Colonic mucosa (tissue), 4 donors: ENCODE measurements around the gene PIK3IP1. TPM values are rescaled to one million over a fixed set of nuclear protein-coding genes. Genes with fewer than 3 reads are reported as not detected.

Experiments used
- DNase-seq: peaks from one replicate; pipeline ENCODE4 v3.0.0-alpha.2; 2020
- H3K27ac ChIP-seq: fragments of 200-600 bp; one replicate; pipeline ENCODE4 v1.8.0; 2021
- H3K27me3 ChIP-seq: fragments of 200-600 bp; one replicate; pipeline ENCODE4 v1.8.0; 2021
- H3K36me3 ChIP-seq: fragments of 200-600 bp; one replicate; pipeline ENCODE4 v1.8.0; 2021
- H3K4me1 ChIP-seq: fragments of 200-600 bp; one replicate; pipeline ENCODE4 v1.8.0; 2021; ENCODE audit warnings: mild to moderate bottlenecking
- H3K4me3 ChIP-seq: fragments of 200-600 bp; one replicate; pipeline ENCODE4 v1.8.0; 2021
- H3K9ac ChIP-seq, 2 donors: one replicate each; pipeline ENCODE4 v1.7.0; 2013; ENCODE audit warnings: control low read depth in 2 of 2, low read depth in 2 of 2, low read length in 2 of 2
- H3K9me3 ChIP-seq: fragments of 200-600 bp; one replicate; pipeline ENCODE4 v1.8.0; 2021
- intact Hi-C: fragments of 100-400 bp; cut with DNase I; formaldehyde crosslinking; loops from one replicate; pipeline ENCODE4 v1.14.1; 2022
- total RNA-seq, 2 donors: library from RNA; stranded (reverse); fragmentation: NEBNext Ultra II Directional in 1 of 2; extraction: Animal tissue kit (Norgen Biotek cat#: 25700) in 1 of 2; gene quantifications; one replicate each; pipeline ENCODE4 v1.2.1, GENCODE V29; 2021
- TF ChIP-seq, protein P1 (sequence below): fragments of 200-600 bp; IDR thresholded peaks from one replicate; pipeline ENCODE4 v1.8.0; 2022; ENCODE audit warnings: antibody characterized with exemption, mild to moderate bottlenecking
- donor health status: healthy.
- donor health status: DM: no; HTN: no; CAD: no.
- donor health status: DM: no; HTN: no; CAD: no.

The PIK3IP1 gene
- total RNA-seq, 2 donors from 2014 or later = 8.4 to 15.1 TPM

- H3K4me1 ChIP-seq = no peaks in the 10 kb centered on the region
Observed at GRCh38 chr22:31277741-31278140, 14.5 kb downstream of the PIK3IP1 start.

DNA sequence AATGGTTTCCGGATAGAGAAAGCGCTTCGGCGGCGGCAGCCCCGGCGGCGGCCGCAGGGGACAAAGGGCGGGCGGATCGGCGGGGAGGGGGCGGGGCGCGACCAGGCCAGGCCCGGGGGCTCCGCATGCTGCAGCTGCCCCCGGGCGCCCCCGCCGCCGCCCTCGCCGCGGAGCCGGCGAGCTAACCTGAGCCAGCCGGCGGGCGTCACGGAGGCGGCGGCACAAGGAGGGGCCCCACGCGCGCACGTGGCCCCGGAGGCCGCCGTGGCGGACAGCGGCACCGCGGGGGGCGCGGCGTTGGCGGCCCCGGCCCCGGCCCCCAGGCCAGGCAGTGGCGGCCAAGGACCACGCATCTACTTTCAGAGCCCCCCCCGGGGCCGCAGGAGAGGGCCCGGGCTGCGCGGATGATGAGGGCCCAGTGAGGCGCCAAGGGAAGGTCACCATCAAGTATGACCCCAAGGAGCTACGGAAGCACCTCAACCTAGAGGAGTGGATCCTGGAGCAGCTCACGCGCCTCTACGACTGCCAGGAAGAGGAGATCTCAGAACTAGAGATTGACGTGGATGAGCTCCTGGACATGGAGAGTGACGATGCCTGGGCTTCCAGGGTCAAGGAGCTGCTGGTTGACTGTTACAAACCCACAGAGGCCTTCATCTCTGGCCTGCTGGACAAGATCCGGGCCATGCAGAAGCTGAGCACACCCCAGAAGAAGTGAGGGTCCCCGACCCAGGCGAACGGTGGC, 15.7 kb downstream of the PIK3IP1 start:
- Histone ChIP-seq H3K4me3 (no peak overlapping the region), H3K4me1 (no peaks in the 10 kb centered on the region), H3K9ac (no peak overlapping the region), H3K27me3 (no peaks in the 10 kb centered on the region), H3K9me3 (no peaks in the 10 kb centered on the region), H3K27ac (no peak overlapping the region), H3K36me3 (peaks cover 24% of the 10 kb centered on the region)
- TF ChIP-seq, protein P1, sequence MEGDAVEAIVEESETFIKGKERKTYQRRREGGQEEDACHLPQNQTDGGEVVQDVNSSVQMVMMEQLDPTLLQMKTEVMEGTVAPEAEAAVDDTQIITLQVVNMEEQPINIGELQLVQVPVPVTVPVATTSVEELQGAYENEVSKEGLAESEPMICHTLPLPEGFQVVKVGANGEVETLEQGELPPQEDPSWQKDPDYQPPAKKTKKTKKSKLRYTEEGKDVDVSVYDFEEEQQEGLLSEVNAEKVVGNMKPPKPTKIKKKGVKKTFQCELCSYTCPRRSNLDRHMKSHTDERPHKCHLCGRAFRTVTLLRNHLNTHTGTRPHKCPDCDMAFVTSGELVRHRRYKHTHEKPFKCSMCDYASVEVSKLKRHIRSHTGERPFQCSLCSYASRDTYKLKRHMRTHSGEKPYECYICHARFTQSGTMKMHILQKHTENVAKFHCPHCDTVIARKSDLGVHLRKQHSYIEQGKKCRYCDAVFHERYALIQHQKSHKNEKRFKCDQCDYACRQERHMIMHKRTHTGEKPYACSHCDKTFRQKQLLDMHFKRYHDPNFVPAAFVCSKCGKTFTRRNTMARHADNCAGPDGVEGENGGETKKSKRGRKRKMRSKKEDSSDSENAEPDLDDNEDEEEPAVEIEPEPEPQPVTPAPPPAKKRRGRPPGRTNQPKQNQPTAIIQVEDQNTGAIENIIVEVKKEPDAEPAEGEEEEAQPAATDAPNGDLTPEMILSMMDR = no peak
- intact Hi-C loops = no loop called here
- DNase-seq = no peak

More at GRCh38 chr22:31277741-31278140, 14.5 kb downstream of the PIK3IP1 start:
- Histone ChIP-seq H3K9me3 (no peaks in the 10 kb centered on the region), H3K9ac (no peak overlapping the region), H3K36me3 (peaks cover 27% of the 10 kb centered on the region), H3K27me3 (no peaks in the 10 kb centered on the region), H3K27ac (no peak overlapping the region), H3K4me3 (no peak overlapping the region)
- intact Hi-C loops = no loop called here
- TF ChIP-seq, protein P1 = no peak
- no peak for DNase-seq

GRCh38 chr22:31275576-31275975, 16.7 kb downstream of the PIK3IP1 start:
- TF ChIP-seq, protein P1 = no peak
- Histone ChIP-seq H3K27me3 (no peaks in the 10 kb centered on the region), H3K4me3 (no peak overlapping the region), H3K9me3 (no peaks in the 10 kb centered on the region), H3K27ac (no peak overlapping the region), H3K36me3 (peaks cover 23% of the 10 kb centered on the region), H3K9ac (no peak overlapping the region), H3K4me1 (no peaks in the 10 kb centered on the region)
- no peak for DNase-seq
- intact Hi-C loops = no loop called here

DNA sequence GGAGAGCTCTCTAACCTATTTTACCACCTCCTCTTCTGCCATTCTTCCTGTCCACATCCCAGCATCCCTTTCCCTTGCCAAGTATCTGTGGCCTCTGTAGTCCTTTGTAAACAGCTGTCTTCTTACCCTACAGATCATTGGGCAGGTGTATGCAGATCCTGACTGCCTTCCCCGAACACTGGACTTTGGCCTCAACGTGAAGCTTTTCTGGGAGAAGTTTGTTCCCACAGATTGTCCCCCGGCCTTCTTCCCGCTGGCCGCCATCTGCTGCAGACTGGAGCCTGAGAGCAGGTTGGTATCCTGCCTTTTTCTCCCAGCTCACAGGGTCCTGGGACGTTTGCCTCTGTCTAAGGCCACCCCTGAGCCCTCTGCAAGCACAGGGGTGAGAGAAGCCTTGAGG, 17.3 kb downstream of the PIK3IP1 start:
- TF ChIP-seq, protein P1 = no peak
- H3K27me3 ChIP-seq = no peaks in the 10 kb centered on the region
- H3K9me3 ChIP-seq = no peaks in the 10 kb centered on the region
- intact Hi-C loops = no loop called here
- peak; percentile 49 for DNase-seq
- no peak overlapping the region for H3K9ac ChIP-seq
- H3K27ac ChIP-seq = no peak overlapping the region
- no peaks in the 10 kb centered on the region for H3K4me1 ChIP-seq
- no peak overlapping the region for H3K4me3 ChIP-seq
- H3K36me3 ChIP-seq = peaks cover 23% of the 10 kb centered on the region

GRCh38 chr22:31274017-31274416, 18.3 kb downstream of the PIK3IP1 start:
- H3K36me3 ChIP-seq = peaks cover 23% of the 10 kb centered on the region
- no peak for DNase-seq
- H3K4me1 ChIP-seq = no peaks in the 10 kb centered on the region
- intact Hi-C loops = no loop called here
- no peak overlapping the region for H3K9ac ChIP-seq
- TF ChIP-seq, protein P1 = no peak
- H3K27me3 ChIP-seq = no peaks in the 10 kb centered on the region
- no peaks in the 10 kb centered on the region for H3K9me3 ChIP-seq
- H3K27ac ChIP-seq = no peak overlapping the region
- no peak overlapping the region for H3K4me3 ChIP-seq
